Activated effector memory CD4-positive, alpha-beta T cell treated with anti-CD3 and anti-CD28 coated beads, Interleukin-2, amount 50 U/mL, for 16 hours (primary cell): ENCODE results near the gene AQP3.
"Not testable (repeated sequence)": the region's sequence is repeated elsewhere in the genome, so short reads cannot be mapped to it uniquely, and the experiment has no call there.

ENCODE experiments used
- DNase-seq: peaks from one replicate; pipeline ENCODE4 v3.0.0-alpha.2; 2020

Gene AQP3

DNA sequence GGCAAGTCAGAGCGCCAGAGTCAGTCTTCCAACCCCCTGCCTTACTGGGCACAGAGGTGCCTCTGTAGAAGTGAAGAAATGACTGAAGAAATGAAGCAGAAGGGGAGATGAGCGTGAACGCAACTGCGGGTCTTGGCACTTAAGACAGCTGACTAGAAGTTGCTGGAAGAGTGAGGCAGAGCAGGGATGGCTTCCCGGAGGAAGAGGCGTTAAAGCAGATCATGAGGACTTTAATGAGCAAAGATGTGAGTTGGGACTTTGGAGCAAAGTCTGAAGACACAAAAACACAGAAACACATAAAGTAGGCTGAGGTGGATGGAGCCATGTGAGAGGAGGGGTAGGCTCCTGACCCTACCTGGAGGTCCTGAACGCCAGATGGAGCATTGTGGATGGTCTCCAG lies 7.2 kb downstream of the AQP3 start:
- DNase-seq, result no peak

DNA sequence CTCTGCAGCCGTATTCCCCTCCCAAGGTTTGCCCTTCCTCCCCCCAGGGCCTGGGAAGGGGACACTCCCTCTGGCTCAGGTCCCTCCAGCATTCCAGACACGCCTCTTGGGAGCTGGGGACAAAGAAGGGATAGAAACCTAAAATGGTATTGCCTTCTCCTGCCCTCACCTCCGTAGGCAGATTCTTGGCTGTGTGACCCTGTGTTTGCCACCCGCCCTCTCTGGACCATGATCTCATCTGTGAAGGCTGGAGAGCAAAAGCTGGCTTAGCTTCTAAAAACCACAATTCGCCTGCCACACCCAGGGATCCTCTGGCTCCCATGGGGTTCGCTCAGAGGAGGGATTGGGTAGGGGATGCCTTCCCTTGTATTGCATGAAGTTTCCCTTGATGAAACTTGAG lies 7.7 kb downstream of the AQP3 start:
- DNase-seq, result no peak

GRCh38 chr9:33438926-33439680 lies 8.3 kb downstream of the AQP3 start:
- no peak for DNase-seq

DNA sequence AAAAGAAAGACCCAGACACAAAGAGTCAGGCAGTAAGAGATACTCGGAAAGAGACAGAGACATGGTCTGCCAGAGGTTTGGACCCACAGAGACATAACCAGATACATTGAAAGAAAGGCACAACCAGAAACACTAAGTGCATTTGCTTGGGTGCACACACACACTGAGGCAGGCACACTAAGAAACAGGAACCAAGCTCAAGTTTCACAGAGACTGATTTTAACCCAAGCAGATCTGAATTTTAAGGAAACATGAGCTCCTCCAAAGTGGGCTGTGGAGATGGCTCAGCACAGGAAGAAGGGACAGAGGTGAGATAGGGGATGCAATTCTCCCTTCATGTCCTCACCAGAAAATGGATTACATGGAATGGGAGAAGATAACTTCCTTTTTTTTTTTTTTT lies 9.5 kb downstream of the AQP3 start:
- no peak for DNase-seq

DNA sequence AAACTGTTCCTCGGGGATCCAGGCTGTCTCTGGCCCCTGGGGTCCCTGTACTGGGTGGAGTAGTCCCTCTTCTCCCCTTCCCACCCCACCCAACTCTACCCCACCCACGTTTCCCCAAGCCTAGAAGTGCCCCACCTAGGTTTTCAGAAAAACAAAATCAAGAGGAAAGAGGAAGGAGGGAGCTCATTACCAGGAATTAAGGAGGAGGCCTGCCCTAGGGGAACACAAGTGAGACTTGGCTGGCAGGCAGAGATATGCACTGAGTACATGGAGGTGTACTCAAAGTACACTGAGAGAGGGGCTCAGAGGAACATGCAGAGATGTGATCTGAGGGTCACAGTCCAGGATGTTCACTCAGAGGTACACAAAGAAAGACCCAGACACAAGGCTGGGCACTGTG lies 10.2 kb downstream of the AQP3 start:
- DNase-seq, result no peak

DNA sequence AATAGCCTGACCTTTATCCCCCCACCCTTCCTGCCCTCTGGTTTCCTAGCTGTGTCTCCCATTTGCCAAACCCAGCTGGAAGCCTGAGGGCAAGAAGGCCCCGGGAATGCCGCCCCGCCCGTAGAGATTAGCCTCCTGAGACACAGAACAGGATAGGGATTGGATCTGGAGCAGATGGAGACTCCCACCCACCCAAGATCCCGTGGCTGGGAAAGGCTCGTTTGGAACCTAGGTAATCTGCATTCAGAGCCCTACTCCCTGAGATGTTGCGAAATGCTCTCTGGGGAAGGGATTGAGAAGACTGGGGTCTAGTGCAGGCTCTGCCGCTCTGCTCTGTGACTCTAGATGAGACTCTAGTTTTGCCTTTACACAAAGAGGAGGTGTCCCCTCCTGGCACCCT lies 10.9 kb downstream of the AQP3 start:
- no peak for DNase-seq

DNA sequence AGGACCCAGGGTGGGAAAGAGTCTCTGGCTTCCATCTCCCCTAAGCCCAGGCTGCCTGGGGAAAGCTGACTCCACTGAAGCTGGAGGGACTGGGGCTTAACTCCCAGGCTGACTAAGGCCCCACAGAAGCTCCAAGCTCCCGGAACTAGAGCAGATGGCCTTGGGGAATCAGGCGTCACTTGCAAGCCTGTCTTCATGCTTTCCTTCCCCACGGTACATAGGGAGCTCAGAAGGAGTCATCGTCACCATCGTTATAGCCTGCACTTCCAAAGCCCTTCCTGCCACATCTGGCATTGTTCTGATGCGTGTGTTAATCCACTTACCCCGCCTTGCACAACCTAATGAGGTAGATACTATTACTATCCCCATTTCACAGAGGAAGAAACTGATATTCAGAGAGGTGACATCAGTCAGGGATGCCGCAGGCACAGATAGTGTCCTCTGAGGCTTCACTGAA lies 11.5 kb downstream of the AQP3 start:
- DNase-seq, result no peak

DNA sequence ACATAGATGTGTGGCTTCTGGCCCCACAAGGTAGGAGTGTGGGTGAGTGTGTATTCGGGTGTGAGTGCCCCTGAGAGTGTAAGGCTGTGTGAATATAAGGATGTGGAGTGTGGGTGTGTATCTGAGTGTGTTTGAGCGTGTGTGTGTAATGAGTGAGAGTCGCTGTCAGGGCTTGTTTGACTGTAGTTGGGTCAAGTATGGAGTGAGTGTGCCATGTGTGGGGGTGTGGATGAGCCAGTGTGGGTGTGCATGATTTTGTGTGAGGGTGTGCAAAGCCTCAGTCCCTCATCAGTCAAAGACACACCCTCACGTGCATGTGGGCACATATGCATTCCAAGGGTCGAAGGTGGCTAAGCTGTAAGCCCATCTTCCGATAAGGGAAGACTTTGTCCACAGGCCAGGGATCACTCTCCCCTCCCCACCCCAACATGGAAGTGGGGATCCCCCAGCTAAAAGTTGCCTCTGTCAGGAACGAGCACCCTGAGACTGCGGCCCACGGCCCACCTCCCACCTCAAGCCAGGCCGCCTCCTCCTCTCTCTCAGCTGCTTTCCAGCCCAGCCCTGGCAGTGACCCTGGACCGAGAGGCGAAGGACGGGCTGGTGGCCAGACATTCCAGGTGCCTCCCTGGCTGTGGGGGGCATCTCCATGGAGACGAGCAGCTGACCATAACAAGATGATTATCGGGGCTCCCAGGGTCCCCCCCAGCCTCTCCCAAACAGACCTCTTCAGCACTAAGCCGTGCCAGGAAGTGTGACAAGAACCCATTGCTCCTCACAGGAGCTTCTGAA lies 12.9 kb downstream of the AQP3 start:
- DNase-seq, result no peak

DNA sequence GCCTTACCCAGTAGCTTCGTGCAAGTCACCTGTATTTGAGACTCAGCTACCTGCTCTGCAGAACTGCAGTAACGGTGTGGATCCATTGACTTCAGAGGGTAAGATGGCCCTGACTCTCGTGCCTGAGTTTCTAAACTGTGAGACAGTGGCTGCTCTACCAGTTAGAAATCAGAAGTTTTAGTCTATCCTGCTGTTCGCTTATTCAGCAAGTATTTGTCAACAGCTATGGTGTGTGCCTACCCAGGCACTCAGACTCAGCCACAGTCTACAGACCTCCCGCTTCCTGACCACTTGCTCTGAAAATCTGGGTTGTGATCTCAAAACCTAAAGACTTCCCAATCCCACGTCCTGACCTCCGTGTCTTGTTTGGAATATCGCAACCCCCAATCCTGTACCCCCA lies 13.5 kb downstream of the AQP3 start:
- no peak for DNase-seq

GRCh38 chr9:33431420-33431819 lies 16.0 kb downstream of the AQP3 start:
- no peak for DNase-seq

GRCh38 chr9:33430942-33431341 lies 16.5 kb downstream of the AQP3 start:
- DNase-seq, result no peak

- DNase-seq, result no peak
Observed at GRCh38 chr9:33429256-33429985, 18.0 kb downstream of the AQP3 start.

GRCh38 chr9:33426843-33427293 lies 20.5 kb downstream of the AQP3 start:
- peak; percentile 71 for DNase-seq

GRCh38 chr9:33425128-33425533 lies 22.3 kb downstream of the AQP3 start:
- no peak for DNase-seq

GRCh38 chr9:33424492-33424891 lies 22.9 kb downstream of the AQP3 start:
- DNase-seq, result not testable (repeated sequence)

GRCh38 chr9:33424043-33424442 lies 23.4 kb downstream of the AQP3 start:
- not testable (repeated sequence) for DNase-seq

DNA sequence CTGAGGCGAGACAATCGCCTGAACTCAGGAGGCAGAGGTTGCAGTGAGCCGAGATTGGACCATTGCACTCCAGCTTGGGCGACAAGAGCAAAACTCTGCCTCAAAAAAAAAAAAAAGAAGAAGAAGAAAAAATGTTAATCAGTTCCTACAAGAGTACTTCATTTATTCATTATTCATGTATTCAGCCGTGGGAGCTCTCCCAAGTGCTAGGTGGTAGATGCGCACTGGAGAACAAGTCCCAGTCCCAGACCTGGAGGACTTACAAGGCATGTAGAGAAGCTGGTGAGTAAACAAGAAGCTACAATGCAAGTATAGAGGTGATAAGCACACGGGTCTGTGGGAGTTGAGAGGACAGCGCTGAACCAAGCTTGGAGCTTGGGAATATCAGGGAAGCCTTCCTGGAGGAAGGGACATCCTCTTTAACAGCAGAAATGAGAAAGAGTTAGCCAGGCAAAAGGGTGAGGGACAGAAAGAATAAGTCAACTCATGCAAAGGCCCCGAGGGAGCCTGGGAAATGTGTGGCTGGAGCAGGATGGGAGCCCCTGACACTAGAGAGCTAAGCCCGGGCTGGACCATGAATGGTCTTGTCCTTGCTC lies 27.6 kb downstream of the AQP3 start:
- DNase-seq, result no peak

DNA sequence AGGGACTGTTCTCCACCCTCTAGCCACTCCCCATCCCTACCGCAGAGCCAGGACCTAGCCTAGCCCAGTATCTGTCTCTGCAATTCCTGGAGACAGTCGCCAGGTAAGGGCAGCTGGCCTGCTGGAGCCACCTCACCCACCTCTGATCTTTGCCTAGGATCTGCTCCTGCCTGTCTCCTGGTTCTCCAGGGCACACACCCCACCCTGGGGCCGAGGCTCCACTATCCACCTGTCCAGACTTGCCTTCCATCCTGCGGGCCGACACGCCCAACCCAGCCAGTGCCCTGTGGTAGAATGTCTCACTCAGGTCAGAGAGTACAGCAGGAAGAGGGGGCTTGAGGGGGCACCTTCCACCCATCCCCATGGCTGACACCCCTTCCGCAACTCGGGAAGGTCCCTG lies 29.3 kb downstream of the AQP3 start:
- DNase-seq, result no peak

DNA sequence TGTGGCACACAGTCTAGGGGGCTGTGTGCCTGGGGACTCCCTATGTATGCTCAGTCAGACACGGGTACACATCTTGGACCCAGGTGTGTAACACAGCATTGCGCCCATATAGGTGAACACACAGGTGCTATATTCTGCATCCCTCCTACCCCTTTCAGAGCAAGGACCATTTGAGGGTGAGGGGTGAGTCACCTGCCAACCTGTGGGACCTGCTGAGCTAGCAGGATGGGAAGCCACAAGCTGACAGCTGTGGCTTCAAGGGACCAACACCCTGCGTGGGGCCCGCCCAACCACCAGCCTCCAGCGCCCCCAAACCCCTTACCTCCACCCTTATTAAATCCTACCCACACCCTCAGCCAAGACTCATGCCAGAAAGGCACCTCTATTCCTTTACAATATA lies 30.4 kb downstream of the AQP3 start:
- peak; percentile 76 for DNase-seq

GRCh38 chr9:33415501-33416038 lies 31.8 kb downstream of the AQP3 start:
- peak; percentile 95 for DNase-seq

DNA sequence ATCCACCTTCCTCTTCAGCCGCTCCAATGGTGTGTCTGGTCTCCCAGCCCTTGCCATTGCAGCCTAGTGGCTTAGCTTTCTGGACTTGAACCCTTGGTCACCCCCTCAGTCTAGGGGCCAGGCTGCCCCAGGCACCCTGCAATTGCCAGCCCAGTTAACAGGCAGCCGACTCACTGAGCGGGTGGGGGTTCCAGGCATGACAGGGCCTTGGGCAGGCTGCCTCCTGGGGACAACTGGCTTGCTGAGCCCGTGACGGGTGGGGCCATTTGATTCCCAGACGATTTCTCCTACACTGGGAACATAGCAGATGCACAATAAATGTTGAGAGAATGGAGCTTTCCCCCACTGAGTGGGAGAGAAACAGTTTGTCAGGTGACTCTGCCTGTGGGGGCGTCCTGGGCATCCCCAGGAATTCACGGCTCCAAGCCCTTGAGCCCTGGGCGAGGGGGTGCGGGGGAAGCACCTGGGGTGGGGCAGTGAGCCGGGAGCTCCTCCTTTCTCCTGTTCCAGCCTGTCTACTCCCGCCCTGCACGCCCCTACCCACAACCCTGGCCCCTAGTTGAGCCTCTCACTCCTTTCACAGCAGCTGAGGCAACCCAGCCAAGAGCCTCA lies 32.4 kb downstream of the AQP3 start:
- DNase-seq, result no peak

- DNase-seq, result no peak
Observed at GRCh38 chr9:33414268-33414667, 33.1 kb downstream of the AQP3 start.
